ENCODE measurements around the gene UPP1. TPM values are rescaled to one million over a fixed set of nuclear protein-coding genes. Genes with fewer than 3 reads are reported as not detected.

The UPP1 gene
- total RNA-seq, 4 donors from 2014 or later = 11.6 to 50.5 (median 27.3) TPM

GRCh38 chr7:48148311-48148710, 59.2 kb downstream of the UPP1 start:
- no peak for TF ChIP-seq CTCF (IDR thresholded peaks at IDR 0.05; ENCODE audit: low read depth)

GRCh38 chr7:48149058-48149457, 60.0 kb downstream of the UPP1 start:
- no peak for TF ChIP-seq CTCF (IDR thresholded peaks at IDR 0.05; ENCODE audit: low read depth)

- no peak for TF ChIP-seq CTCF (IDR thresholded peaks at IDR 0.05; ENCODE audit: low read depth)
Measured at GRCh38 chr7:48150086-48150485, 61.0 kb downstream of the UPP1 start.

- TF ChIP-seq CTCF (IDR thresholded peaks at IDR 0.05; ENCODE audit: low read depth) = no peak
Measured at GRCh38 chr7:48154792-48155413, 65.8 kb downstream of the UPP1 start.

Other genes starting within 250 kb of the UPP1 start
- gene PKD1L1, start 140.8 kb upstream of the UPP1 start, total RNA-seq = 1 to 10 TPM in 1 of 4 donors, under 1 TPM in 3; 0.44 to 1.1 (median 0.75) TPM
- 10 to 100 TPM; 51.5 to 54.7 (median 53.1) TPM for gene HUS1, start 109.7 kb upstream of the UPP1 start, total RNA-seq
- gene SUN3, start 60.2 kb upstream of the UPP1 start, total RNA-seq = not detected
- gene C7orf57, start 53.7 kb upstream of the UPP1 start, total RNA-seq = under 1 TPM in 1 of 4 donors, not detected in 3; 0.22 TPM
- gene ABCA13, start 82.2 kb downstream of the UPP1 start, total RNA-seq = under 1 TPM in 2 of 4 donors, not detected in 2; 0.19 to 0.33 TPM

Measured in subcutaneous adipose tissue (tissue), 4 donors.